HK-2 (cell line): ENCODE results near the gene JAML.

Experiments
- DNase-seq: peaks from one replicate; pipeline ENCODE4 v3.0.0-alpha.2; 2018; ENCODE audit not compliant: unreplicated experiment

The JAML gene, protein sequence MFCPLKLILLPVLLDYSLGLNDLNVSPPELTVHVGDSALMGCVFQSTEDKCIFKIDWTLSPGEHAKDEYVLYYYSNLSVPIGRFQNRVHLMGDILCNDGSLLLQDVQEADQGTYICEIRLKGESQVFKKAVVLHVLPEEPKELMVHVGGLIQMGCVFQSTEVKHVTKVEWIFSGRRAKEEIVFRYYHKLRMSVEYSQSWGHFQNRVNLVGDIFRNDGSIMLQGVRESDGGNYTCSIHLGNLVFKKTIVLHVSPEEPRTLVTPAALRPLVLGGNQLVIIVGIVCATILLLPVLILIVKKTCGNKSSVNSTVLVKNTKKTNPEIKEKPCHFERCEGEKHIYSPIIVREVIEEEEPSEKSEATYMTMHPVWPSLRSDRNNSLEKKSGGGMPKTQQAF

DNA sequence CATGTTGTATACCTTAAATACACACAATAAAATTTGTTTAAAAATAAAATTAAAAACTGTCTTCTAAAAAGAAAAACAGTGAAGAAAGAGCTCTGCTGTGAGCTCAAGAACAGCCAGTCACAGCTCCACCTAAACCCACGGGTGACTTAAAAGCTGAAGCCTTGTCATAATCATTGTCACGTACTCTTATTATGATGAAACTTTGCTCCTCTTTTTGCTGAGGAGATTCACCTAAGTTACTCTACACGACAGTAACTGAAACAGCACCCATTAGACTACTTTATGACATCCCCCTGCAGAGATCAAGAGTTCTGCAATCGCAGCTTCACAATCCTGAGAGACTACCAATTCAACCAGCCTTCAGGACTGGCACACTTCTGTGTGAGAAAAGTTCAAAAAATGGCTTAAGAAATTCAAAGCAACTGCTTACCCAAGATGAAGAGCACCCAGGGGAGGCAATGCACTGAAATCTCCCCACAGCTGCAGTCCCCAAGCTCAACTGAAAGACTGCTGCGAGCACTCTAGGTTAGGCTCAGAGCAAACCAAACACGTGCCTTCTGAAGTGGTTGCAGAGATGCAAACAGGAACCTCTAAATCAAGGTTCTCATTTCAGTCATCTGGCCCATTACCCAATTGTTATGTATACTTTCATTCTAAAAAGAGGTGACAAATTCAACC is at the start of gene JAML:
JAML (minus strand) TSS at position 501 of the 678 bp plus-strand sequence. CDS start 10,145 bp downstream, outside the sequence.
- DNase-seq, result no peak

DNA sequence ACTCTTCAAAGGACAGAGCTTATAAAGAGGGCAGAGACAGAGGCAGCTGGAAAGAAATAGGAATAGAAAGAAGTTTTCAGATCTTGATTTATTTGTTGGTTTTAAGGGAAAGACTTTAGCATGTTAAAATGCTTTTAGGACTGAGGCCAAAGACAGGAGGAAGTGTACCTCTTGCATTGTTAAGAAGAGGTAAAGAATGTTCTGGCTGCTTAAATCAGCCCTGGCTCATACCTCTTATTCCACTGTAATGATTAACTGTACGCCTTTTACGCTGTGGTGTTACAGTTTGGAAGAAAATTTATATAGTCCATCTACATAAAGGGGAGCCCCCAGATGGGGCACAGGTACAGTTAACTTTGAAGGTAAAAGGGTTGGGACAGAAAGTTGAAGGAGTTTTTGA is 49.4 kb upstream of the JAML start:
- DNase-seq, result no peak

DNA sequence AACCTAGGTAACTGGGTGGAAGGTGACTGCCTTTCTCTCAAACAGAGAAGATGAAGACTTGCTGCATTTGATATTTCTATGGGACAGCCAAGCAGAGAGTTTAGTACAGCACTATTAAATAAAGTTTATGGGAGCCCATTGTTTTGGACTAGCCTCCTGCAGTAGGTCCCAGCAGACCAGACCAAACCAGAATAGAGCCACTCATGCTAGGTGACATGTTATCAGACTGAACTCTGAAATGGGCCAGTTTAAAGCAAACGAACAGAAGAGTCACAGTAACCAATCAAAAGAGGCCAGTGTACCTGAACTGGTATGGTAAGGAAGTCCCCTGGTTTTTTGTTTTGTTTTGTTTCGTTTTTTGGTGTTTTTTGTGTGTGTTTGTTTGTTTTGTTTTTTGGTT is 47.2 kb upstream of the JAML start:
- no peak for DNase-seq

DNA sequence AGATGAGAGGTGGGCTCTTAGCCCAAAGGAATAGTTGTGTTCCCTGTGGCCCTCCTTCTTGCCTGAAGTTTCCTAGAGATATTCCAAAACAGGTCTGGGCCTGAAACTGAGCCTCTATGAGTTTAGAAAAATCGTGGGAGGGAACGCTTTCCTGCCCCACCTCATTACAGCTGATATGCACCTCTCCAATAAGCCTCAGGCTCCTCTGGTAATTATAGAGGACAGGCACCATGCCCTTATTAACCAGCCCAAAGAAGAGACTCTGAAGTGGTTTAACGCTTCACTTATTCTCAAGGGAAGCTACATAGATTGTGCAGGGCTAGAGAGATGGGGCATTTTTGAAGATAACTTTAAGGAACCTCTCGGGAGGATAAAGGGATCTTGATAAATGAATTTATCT is 42.7 kb upstream of the JAML start:
- DNase-seq, result no peak

DNA sequence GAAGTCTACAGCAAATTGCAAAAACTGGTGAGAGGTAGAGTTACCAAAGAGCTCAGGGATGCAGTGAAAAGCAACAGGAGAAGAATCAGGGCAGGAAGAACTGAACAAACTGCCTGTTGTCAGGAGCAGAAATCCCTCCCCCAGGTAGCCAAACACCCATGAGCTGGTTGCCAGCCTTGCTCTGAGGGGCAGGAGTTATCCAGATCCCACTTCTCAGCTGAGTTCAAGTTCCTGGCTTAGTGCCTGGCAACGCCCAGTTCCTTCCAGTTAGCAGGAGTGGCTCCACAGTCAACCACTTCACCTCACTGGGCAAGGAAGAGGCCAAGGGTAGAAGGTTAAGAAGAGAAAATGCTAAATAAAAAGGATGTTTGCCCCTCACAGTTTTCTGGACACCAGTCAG is 41.1 kb upstream of the JAML start:
- DNase-seq, result no peak

DNA sequence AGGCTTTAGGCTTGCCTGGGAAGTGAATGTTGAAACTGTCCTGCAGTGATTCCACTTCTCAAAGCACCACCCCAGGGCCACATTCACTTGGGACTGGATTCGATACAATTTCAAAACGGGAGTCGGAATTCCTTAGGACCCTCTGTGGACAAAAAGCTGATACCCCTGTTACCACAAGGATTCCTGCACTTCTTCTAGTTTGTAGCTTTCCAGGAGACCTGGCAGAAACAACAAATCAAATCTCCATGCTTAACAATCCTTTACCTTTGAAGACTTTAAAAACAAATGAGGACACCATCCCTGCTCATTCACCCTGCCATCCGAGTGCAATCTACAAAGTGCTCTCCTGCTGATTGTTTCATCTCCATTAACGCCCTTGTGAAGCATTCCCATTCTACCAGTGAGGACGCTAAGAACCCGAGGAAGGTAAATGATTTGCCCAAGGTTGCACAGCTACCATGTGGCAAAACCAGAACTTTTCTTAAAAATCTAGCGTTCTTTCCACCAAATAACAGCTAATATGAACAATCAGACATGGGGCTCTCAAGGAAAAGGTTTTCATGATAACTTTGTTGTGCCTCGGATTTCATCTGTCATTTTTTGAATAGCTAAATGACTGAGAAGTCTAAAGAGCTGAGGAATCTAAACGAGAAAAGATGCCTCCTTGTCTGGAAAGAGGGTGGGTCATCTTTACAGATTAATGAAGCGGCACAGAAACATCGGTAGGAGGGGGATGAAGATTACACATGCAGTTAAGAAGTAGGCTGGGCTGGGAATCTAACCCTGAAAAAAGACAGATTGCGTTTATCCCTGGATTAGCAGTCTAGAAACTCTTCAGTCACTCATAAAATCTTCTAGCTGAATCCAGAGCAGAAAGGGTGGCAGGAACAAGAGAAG is 40.0 kb upstream of the JAML start:
- DNase-seq, result no peak

DNA sequence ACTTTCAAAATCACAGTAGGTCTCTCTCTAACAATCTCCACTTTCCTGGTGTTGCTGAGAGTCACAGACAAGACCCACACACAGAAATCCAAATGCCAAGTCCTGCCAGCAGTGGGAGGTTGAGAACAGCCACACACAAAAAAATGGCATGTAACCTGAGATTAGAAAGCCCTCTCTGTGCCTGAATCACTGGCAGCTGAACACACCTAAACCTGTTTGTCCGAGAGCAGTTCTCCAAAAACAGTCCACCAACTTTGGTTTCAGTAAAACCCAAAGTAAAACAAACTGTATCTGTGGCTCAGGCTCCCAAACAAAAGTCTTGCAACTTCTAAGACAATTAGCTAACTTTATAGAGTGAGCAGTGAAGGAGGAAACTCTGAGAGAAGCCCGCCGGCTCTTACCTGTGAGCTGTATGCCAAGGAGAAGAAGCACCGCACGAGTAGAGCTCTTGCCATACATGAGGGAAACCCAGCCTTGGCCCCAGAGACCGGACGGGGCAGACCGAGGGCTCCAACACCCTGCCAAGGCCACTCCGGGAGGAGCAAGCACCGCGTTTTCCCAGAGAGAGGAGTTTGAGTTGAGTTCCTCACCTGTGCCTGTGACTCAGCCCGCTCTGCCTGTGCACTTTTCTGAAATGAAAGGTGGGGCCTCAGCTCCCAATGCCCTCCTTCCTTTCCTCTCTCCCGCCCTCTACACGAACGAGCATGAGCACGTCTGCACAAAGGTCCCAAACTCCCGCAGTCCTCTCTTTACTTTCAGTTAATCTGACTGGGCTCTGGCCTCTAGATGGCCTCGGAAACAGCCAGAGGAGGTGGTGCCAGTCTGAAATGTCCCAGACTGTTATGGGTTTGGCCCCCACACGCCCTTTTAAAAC is 39.1 kb upstream of the JAML start, which contains the start of gene MPZL2:
MPZL2 (minus strand) TSS at position 603 of the 874 bp plus-strand sequence; CDS start at position 459, 144 bp downstream.
- peak; percentile 5 for DNase-seq

DNA sequence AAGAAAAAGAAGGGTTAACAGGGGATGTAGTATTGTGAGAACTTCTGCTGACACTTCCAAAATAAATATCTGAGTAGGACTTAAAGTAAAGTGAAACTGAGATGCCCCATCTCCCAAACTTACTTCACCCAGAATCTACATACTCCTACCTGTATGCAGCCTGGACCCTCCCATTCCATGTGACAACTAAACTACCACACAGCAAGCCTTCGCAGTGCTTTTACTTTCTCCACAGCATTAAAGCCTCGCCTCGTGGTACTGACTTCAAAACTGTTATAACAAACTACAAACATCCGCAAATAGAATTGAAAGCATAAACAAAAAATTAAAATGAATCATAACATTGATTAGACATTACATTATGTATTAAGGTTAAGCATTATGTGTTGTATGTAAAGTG is 38.3 kb upstream of the JAML start:
- no peak for DNase-seq

DNA sequence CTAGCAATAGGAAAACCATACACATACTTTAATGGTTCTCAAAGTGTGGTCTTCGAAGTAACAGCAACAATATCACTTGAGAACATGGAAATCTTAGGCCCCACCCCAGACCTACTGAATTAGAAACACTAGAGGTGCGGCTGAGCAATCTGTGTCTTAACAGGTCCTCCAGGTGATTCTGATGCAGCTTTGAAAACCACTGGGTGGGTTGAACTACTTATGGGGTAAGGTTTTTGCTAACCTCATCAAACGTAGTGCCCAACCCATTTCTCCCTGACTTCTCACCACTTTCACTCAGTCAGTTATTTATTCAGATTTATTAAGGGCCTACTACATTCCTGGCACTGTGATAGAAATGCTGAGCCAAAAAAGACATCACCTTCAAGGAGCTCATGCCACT is 35.5 kb upstream of the JAML start:
- DNase-seq, result no peak

DNA sequence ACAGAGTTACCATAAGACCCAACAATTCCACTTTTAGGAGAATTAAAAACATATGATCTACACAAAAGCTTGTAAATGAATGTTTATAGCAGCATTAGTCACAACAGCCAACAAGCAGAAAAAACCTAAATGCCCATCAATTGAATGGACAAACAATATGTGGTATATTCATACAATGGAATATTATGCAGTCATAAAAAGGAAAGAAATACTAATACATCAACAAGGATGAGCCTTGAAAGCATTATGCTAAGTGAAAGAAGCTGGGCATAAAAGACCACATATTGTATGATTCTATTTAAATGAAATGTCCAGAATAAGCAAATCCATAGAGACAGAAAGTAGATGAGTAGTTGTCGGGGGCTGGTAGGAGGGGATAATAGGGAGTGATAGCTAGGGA is 34.3 kb upstream of the JAML start:
- DNase-seq, result no peak

DNA sequence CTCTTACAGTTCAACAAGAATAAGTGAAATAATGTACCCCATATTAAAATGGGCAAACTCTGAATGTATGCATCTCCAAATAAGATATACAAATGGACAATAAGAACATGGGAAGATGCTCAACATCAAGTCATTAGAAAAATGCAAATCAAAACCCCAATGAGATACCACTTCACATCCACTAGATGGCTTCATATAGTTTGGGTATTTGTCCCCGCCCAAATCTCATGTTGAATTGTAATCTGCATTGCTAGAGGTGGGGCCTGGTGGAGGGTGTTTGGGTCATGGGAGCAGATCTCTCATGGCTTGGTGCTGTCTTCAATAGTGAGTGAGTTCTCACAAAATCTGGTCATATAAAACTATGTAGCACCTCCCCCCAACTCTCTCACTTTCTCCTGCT is 33.6 kb upstream of the JAML start:
- DNase-seq, result no peak

DNA sequence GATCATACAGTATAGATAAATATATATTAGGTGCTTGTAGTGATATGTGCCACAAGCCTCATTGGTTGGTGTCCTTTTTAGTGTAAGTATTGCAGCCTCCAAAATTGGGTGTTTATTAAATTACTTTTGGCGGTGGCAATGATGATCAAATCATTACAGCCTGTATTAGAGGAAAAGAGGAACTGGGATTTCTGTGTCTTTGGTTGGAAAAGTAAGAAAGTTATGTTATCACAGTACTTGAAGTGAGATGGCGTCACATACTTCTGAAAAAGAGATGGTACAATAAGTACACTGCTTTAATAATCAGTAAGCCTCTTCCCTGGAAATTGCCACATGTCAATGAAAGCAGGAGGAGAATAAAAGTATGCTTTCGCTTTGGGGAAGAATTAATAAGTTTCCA is 27.9 kb upstream of the JAML start:
- DNase-seq, result no peak

DNA sequence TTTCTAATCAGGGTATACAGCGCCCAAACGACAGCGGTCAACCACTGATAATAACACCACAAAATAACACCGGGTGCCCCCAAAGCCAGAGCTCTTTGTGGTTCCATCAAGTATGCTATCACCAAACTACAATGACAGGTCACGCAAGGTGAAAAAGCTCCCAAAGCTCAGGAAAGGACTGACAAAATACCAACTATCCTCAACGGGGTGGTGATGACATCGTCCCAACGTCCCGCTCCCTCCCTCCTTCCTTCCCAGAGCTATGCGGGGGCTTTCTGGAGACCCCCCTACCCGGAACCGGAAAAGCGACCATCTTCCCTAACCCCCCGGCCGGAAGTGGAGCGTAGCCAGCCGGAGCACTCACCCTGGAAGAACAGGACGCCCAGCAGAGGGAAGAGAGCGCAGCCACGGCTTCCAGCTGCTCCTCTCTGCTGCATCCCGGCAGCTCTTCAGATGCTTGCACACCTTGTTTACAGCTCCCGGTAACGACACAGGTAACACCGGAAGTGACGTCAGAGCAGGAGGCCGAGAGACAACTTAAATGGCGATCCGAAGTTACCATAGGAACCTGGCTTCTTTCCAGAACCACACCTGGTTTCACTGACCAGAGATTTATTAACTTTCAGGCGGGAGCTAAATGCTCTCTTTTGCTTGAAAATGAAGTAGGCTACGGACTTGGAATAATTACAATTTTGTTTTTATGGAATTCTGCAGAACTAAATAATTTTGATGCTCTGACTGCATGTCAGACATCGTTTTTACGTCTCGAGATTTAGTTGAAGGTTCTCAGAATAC is 27.2 kb upstream of the JAML start, which contains the start of gene MPZL3:
MPZL3 (minus strand) TSS at position 508 of the 795 bp plus-strand sequence; CDS start at position 437, 71 bp downstream.
- peak; percentile 67 for DNase-seq

DNA sequence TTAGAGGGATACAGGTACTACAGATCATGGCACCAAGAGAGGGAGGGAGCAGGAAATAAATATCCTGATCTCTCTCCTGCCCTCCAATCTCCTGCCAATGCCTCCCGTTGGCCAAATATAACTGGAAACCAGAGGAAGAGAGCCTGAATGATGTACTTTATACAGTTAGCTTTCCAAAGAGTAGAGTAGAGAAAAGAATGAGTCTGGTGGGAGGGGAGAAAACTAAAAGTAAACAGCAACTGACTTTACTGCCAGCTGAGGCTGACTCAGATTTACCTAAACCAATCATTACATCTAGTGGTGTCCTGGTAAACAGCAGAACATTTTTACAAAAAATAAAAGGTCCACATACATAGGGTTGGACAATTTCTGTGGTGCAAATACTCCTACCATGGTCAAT is 22.2 kb upstream of the JAML start:
- no peak for DNase-seq

DNA sequence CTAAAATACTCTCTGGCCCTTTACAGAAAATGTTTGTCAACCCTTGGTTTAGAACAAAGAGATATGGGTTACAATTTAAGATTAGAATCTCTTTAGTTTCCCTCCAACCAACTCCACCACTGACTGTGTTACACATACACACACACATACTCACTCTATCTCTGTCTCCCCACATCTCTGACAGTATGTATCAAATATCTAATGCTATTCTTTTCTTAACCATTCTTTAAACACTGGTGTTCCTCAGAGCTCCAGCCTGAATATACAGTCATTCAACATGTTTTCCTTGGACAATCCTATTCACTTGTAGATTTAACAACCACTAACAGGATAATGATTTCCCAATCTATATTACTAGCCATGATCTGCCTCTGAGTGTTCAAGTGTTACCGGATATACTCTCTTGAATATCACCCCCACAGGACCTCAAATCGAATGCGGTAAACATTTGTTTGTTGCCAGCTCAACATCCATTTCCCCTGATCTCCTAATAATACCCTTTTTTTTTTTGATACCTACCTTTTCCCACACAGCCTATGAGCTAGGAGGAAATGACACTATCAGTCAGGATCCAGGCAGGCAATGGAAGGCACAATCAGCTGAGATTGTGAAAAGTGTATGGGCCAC is 21.2 kb upstream of the JAML start:
- DNase-seq, result no peak

DNA sequence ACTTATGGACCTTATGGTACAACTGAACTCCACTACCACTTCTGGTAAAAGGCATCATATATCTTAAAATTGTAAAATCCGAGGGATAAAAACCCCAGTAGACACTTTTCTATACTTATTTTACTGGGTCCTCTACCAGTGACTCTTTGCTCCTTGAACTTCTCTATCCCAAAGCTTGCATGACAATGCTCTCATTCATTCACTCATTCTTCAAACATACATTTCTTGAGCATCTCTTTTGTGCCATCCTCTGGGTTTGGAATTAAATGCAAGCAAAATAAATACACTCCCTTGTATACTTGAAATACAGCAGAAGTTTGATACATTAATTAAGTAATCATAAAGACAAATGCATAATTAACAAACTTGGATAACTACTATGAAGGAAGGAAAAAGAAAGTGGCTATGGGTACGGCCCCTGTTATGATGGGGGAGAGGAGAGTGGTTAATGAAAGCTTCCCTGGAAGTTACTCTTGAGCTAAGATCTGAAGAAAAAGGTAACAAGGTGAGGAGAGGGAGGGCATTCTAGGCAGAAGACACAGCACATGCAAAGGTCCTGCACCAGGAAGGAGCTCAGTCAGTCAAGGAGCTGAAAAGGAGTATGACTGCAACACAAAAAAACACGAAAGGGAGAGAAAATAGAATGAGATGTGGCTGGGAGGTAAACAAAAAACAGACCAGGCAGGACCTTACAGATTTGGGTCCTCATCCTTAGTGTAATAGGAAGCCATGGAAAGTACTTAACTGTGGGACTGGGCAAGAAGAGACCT is 19.4 kb upstream of the JAML start:
- DNase-seq, result no peak

DNA sequence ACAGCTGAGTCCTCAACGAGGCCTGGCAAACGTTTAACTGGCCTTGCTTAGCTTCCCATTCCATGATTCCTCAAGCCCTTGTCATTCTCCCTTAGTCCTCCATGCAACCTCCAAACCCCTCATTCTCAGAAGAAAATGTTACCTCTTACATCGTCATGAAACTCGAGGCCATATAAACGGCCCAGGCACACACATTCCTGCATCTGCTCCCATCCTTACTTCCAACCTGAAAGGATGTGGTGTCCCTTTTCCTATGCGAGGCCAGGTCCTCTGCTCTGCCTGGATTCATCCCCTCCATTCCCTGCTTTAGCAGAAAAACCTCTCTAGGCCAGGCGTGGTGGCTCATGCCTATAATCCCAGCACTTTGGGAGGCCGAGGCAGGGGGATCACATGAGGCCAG is 18.4 kb upstream of the JAML start:
- no peak for DNase-seq

DNA sequence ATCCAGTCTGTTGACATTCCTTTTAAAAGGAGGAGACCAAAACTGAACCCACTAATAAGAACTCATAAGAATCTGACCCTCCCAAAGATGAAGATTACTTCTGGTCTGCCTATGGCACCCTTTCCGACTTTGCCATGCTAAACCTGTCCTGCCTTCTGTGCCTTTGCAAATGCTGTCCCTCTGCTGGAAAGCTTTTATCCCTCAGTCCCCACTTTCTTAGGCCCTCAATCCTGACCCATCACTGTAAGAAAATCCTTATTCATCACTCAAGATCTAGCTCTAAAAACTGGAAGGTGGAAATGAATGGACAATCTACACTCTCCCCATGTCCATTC is 16.9 kb upstream of the JAML start:
- no peak for DNase-seq
